Measurements from ENCODE around the gene CYP1A2. TPM values are rescaled to one million over a fixed set of nuclear protein-coding genes. Genes with fewer than 3 reads are reported as not detected.

Gene CYP1A2
- polyA plus RNA-seq, 2 donors, result 0.06 TPM; not detected in 1

DNA sequence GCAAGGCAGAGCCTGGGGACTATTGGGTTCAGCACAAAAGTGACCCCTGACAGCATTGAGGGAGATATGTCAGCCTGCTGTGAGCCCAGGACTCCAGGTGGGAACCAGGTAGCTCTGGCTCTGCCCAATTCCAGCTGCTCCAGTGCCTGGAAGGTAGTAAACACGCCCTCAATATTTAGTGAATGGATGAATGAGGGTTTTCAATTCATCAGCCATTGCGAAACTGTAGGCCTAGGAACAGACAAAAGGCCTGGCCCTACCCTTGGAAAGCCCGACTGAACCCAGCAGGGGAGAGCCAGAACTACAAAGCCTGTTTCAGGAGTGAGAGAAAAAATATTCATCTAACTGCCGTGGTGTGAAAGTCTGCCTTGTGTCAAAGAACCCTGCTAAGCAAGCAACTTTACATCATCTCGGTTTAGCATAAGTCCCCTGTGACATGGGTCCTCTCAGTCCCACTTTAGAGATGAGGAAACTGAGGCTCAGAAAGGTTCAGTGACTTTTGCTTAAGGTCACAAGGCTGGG lies 25.1 kb downstream of the CYP1A2 start:
- H3K9me3 ChIP-seq (ENCODE audit: control insufficient read depth in 2 of 2, insufficient read depth in 1 of 2, low read depth in 1 of 2, low read length in 1 of 2), result no peaks in the 10 kb centered on the region
- H3K4me1 ChIP-seq (ENCODE audit: control insufficient read depth in 2 of 2, insufficient read depth in 2 of 2, low read length in 1 of 2), result peaks cover 0 to 19% of the 10 kb centered on the region in 2 donors
- H3K36me3 ChIP-seq (ENCODE audit: control insufficient read depth in 2 of 2, insufficient read depth in 2 of 2, low read length in 1 of 2), result no peaks in the 10 kb centered on the region
- 48 to 50% methylated on average over 5 of the region's 5 CpGs for WGBS, 2 donors
- H3K27ac ChIP-seq (ENCODE audit: low read depth in 2 of 2, low read length in 1 of 2), result peak overlapping the region; percentile 88 to 97
- no peaks in the 10 kb centered on the region for H3K27me3 ChIP-seq (ENCODE audit: control insufficient read depth in 1 of 2, insufficient read depth in 2 of 2, low read length in 2 of 2)
- no peak overlapping the region for H3K4me3 ChIP-seq (ENCODE audit: low read depth in 1 of 2, low read length in 2 of 2)

DNA sequence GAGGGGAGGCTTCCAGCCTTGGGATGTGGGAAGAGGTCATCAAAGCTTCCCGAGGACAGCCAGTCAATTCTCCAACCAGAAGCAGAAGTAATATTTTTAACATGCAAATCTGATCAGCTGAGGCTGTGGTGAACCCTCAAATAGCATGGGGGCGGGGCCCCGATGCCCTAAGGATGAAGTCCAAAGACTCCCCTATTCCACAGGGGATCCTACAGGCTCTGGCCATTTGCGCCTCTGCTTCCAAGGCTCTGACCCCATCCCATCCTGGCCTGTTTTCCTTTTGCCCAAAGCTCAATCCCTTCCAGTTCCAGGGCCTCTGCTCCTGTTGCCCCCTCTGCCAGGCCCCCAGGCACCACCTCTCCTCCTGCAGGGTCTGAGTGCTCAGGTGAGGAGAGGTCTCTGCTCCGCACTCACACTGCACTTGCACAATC lies 26.5 kb downstream of the CYP1A2 start:
- Histone ChIP-seq H3K4me1 (ENCODE audit: control insufficient read depth in 2 of 2, insufficient read depth in 2 of 2, low read length in 1 of 2) (peaks cover 0 to 19% of the 10 kb centered on the region in 2 donors), H3K9me3 (ENCODE audit: control insufficient read depth in 2 of 2, insufficient read depth in 1 of 2, low read depth in 1 of 2, low read length in 1 of 2) (no peaks in the 10 kb centered on the region), H3K4me3 (ENCODE audit: low read depth in 1 of 2, low read length in 2 of 2) (no peak overlapping the region), H3K27ac (ENCODE audit: low read depth in 2 of 2, low read length in 1 of 2) (peak overlapping the region in 1 of 2 donors; percentile 65), H3K36me3 (ENCODE audit: control insufficient read depth in 2 of 2, insufficient read depth in 2 of 2, low read length in 1 of 2) (no peaks in the 10 kb centered on the region), H3K27me3 (ENCODE audit: control insufficient read depth in 1 of 2, insufficient read depth in 2 of 2, low read length in 2 of 2) (no peaks in the 10 kb centered on the region)
- WGBS, 2 donors, result 79 to 80% methylated on average over 5 of the region's 5 CpGs

DNA sequence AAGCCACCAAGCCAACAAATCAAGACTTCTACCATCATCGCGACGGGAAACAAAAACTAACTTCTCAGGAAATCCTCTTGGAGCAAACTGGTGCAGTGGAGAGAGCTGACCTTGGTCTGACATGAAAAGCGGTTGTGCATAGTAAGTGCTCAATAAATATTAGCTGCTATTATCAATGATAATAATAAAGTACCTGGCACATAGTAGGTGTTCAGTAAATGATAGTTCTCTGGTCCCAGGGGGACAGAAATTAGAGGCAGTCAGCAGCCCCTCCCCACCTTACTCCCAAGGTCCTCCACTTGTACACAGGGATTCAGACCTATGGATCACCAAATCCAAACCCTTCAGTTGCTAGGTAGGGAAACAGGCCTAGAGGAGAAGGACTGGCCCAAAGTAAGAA lies 27.2 kb downstream of the CYP1A2 start:
- Histone ChIP-seq H3K36me3 (ENCODE audit: control insufficient read depth in 2 of 2, insufficient read depth in 2 of 2, low read length in 1 of 2) (no peaks in the 10 kb centered on the region), H3K27ac (ENCODE audit: low read depth in 2 of 2, low read length in 1 of 2) (no peak overlapping the region), H3K27me3 (ENCODE audit: control insufficient read depth in 1 of 2, insufficient read depth in 2 of 2, low read length in 2 of 2) (no peaks in the 10 kb centered on the region), H3K9me3 (ENCODE audit: control insufficient read depth in 2 of 2, insufficient read depth in 1 of 2, low read depth in 1 of 2, low read length in 1 of 2) (no peaks in the 10 kb centered on the region), H3K4me3 (ENCODE audit: low read depth in 1 of 2, low read length in 2 of 2) (no peak overlapping the region), H3K4me1 (ENCODE audit: control insufficient read depth in 2 of 2, insufficient read depth in 2 of 2, low read length in 1 of 2) (peaks cover 0 to 23% of the 10 kb centered on the region in 2 donors)
- 87 to 90% methylated on average over 4 of the region's 4 CpGs for WGBS, 2 donors

DNA sequence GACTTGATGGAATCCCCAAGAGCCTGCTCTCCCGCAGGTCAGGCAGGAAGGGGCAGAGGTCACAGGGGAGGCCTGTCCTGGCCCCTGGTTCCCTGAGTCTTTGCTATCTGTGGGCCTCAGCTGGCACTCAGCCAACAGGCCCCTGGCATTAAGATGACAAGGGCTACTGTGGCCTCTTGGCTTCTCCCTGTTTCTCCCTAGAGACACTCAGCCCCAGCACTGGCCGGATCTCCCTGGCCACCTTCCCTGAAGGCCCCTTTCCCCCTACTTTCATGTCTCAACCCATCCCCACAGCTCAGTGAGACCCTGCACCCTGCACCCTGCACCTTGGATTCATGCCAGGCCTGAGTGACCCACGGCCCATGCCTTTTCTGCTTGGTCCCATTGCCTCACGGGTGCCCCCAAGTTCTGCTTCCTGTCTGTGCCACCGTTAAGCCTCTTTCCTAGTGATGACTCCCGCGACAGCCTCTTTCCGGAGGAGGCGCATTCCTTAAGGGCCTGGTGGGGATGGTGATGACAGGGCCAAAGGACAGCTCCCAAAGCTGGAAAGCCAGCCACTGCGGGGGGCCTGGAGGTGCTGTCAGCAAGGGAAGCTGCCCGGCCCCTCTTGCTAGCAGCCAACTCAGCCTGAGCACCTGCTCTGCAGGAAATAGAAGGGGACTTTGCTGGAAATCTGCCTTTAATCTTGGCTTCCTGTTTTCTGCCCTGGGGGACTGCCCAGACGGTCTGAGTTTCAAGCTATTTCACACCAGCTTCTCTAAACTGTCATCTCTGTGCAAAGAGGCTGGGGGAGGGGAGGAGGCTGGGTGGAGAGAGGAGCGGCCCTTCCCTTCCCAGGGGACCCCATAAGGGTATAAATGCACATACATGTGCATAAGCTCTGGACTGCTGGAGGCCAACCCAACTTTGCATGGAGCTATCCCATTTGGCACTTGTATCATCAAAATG lies 28.4 kb downstream of the CYP1A2 start:
- no peaks in the 10 kb centered on the region for H3K36me3 ChIP-seq (ENCODE audit: control insufficient read depth in 2 of 2, insufficient read depth in 2 of 2, low read length in 1 of 2)
- peaks cover 3 to 23% of the 10 kb centered on the region in 2 donors for H3K4me1 ChIP-seq (ENCODE audit: control insufficient read depth in 2 of 2, insufficient read depth in 2 of 2, low read length in 1 of 2)
- no peaks in the 10 kb centered on the region for H3K27me3 ChIP-seq (ENCODE audit: control insufficient read depth in 1 of 2, insufficient read depth in 2 of 2, low read length in 2 of 2)
- H3K27ac ChIP-seq (ENCODE audit: low read depth in 2 of 2, low read length in 1 of 2), result peak overlapping the region; percentile 29 to 63
- no peak overlapping the region for H3K4me3 ChIP-seq (ENCODE audit: low read depth in 1 of 2, low read length in 2 of 2)
- H3K9me3 ChIP-seq (ENCODE audit: control insufficient read depth in 2 of 2, insufficient read depth in 1 of 2, low read depth in 1 of 2, low read length in 1 of 2), result no peaks in the 10 kb centered on the region
- WGBS, 2 donors, result 41 to 42% methylated on average over 13 of the region's 13 CpGs

DNA sequence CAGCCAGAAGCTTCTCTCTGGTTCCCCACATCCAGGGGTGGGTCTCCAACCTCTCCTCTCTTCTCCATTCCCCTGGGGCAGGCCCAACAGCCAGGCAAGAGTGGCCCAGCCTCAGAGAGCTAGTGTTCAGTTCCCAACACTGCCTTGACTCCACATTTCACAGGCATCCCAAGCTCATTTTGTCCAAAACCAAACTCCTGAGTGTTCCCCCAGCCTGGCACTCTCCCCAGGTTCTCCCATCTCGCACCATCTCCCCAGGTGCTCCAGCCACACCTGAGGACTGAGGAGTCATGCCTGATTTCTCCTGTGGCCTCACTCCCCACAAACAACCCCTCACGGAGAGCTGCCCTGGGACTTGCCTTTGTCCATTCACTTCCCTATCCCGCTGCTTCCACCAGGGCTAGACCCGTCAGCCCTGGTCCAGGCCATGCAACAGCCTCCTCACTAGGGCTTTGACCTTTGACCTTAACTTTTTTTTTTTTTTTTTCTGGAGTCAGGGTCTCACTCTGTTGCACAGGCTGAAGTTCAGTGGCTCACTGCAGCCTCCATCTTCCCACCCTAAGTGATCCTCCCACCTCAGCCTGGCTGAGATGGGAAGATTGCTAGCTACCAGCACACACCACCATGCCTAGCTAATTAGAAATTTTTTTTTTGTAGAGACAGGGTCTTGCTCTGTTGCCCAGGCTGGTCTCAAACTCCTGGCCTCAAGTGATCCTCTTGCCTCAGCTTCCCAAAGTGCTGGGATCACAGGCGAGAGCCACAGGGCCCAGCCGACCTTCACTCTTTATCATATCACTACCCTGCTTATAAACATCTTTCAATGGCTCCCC lies 29.3 kb downstream of the CYP1A2 start:
- no peaks in the 10 kb centered on the region for H3K27me3 ChIP-seq (ENCODE audit: control insufficient read depth in 1 of 2, insufficient read depth in 2 of 2, low read length in 2 of 2)
- peak overlapping the region; percentile 29 to 63 for H3K27ac ChIP-seq (ENCODE audit: low read depth in 2 of 2, low read length in 1 of 2)
- H3K4me1 ChIP-seq (ENCODE audit: control insufficient read depth in 2 of 2, insufficient read depth in 2 of 2, low read length in 1 of 2), result peaks cover 3 to 19% of the 10 kb centered on the region in 2 donors

DNA sequence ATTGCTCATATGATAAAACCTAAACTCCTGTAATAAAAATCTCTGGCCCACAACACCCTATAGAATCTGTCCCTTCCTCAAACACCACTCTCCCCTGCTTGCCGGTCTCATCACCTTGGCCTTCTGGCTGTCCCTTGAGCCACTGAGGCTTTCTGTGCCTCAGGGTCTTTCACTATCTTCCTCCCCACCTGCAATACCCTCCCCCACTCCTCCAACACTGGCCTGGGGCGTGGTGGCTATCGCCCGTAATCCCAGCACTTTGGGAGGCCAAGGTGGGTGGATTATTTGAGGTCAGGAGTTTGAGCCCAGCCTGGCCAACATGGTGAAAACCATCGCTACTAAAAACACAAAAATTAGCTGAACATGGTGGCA lies 29.9 kb downstream of the CYP1A2 start:
- H3K4me3 ChIP-seq (ENCODE audit: low read depth in 1 of 2, low read length in 2 of 2), result no peak overlapping the region
- H3K4me1 ChIP-seq (ENCODE audit: control insufficient read depth in 2 of 2, insufficient read depth in 2 of 2, low read length in 1 of 2), result peaks cover 5 to 23% of the 10 kb centered on the region in 2 donors
- no peaks in the 10 kb centered on the region for H3K36me3 ChIP-seq (ENCODE audit: control insufficient read depth in 2 of 2, insufficient read depth in 2 of 2, low read length in 1 of 2)
- H3K27ac ChIP-seq (ENCODE audit: low read depth in 2 of 2, low read length in 1 of 2), result peak overlapping the region in 1 of 2 donors; percentile 20
- 90 to 92% methylated on average over 5 of the region's 5 CpGs for WGBS, 2 donors
- H3K9me3 ChIP-seq (ENCODE audit: control insufficient read depth in 2 of 2, insufficient read depth in 1 of 2, low read depth in 1 of 2, low read length in 1 of 2), result no peaks in the 10 kb centered on the region
- H3K27me3 ChIP-seq (ENCODE audit: control insufficient read depth in 1 of 2, insufficient read depth in 2 of 2, low read length in 2 of 2), result no peaks in the 10 kb centered on the region

More for the DNA sequence above, 29.3 kb downstream of the CYP1A2 start:
- Histone ChIP-seq H3K4me3 (ENCODE audit: low read depth in 1 of 2, low read length in 2 of 2) (no peak overlapping the region), H3K36me3 (ENCODE audit: control insufficient read depth in 2 of 2, insufficient read depth in 2 of 2, low read length in 1 of 2) (no peaks in the 10 kb centered on the region), H3K9me3 (ENCODE audit: control insufficient read depth in 2 of 2, insufficient read depth in 1 of 2, low read depth in 1 of 2, low read length in 1 of 2) (no peaks in the 10 kb centered on the region)
- 83 to 84% methylated on average over 6 of the region's 6 CpGs for WGBS, 2 donors

DNA sequence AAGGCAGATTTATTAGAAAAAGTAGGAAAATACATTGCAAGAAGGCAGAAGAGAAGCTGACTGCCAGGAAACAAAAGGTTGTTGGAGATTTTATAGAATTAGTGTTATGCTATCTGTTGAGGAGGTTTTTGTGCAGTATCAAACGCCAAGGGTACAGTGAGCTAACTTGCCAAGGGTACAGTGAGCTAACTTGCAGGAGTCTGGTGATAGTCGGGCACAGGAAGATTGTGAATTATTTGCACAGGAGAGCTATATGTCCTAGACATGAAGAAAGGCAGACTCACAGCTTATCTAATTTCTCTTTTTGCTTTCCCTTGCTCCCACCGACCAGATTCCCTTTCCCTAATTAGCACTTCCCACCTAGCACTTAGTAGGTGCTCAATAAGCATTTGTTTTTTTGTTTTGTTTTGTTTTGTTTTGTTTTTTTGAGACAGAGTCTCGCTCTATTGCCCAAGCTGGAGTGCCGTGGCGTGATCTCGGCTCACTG lies 30.6 kb downstream of the CYP1A2 start:
- no peaks in the 10 kb centered on the region for H3K27me3 ChIP-seq (ENCODE audit: control insufficient read depth in 1 of 2, insufficient read depth in 2 of 2, low read length in 2 of 2)
- H3K9me3 ChIP-seq (ENCODE audit: control insufficient read depth in 2 of 2, insufficient read depth in 1 of 2, low read depth in 1 of 2, low read length in 1 of 2), result no peaks in the 10 kb centered on the region
- WGBS, 2 donors, result 72 to 86% methylated on average over 7 of the region's 7 CpGs
- peak overlapping the region in 1 of 2 donors; percentile 26 for H3K27ac ChIP-seq (ENCODE audit: low read depth in 2 of 2, low read length in 1 of 2)
- no peak overlapping the region for H3K4me3 ChIP-seq (ENCODE audit: low read depth in 1 of 2, low read length in 2 of 2)
- no peaks in the 10 kb centered on the region for H3K36me3 ChIP-seq (ENCODE audit: control insufficient read depth in 2 of 2, insufficient read depth in 2 of 2, low read length in 1 of 2)
- peaks cover 10 to 28% of the 10 kb centered on the region in 2 donors for H3K4me1 ChIP-seq (ENCODE audit: control insufficient read depth in 2 of 2, insufficient read depth in 2 of 2, low read length in 1 of 2)

DNA sequence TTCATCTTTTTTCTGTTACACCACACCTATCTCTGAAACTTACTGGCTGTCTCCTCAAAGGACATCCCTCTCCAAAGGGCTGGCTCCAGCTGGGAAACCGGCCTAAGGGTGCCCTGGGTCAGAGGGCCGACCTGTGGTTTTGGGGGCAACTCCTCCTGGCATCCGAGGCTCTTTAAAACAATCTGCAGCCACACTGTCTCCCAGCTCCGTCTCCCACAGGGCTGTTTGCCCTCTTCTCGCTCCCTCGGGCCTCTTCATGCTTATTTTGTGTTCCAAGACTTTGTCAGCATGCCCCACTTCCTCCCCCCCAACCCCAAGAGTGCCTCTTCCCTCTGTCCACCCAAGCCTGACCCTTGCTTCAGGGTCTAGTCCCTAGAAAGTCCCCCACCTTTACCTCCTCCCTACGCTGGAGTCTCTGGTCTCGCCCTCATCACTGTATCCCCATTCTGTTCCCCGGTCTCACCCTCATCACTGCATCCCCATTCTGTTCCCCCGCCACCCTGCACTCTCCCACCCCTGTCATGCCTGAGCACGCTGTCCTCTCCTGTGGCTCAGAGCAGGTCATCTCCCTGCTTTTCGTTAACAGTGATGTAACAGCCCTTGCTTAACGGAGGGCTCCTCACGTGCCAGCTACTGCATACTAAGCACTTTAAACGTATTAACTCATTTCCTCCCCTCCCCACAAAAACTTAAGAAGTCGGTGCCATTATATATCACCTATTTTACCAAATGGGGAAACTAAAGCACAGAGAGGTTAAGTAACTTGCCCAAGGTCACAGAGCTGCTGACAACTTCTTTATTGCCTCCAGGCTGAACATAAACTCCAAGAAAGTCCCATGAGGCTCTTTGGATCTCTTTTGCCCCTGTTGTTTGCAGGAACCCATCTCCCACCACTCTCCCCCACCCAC lies 32.1 kb downstream of the CYP1A2 start:
- Histone ChIP-seq H3K36me3 (ENCODE audit: control insufficient read depth in 2 of 2, insufficient read depth in 2 of 2, low read length in 1 of 2) (no peaks in the 10 kb centered on the region), H3K27me3 (ENCODE audit: control insufficient read depth in 1 of 2, insufficient read depth in 2 of 2, low read length in 2 of 2) (no peaks in the 10 kb centered on the region), H3K27ac (ENCODE audit: low read depth in 2 of 2, low read length in 1 of 2) (peak overlapping the region; percentile 67 to 91), H3K4me3 (ENCODE audit: low read depth in 1 of 2, low read length in 2 of 2) (peak overlapping the region; percentile 46 to 97), H3K9me3 (ENCODE audit: control insufficient read depth in 2 of 2, insufficient read depth in 1 of 2, low read depth in 1 of 2, low read length in 1 of 2) (no peaks in the 10 kb centered on the region), H3K4me1 (ENCODE audit: control insufficient read depth in 2 of 2, insufficient read depth in 2 of 2, low read length in 1 of 2) (peaks cover 14 to 35% of the 10 kb centered on the region in 2 donors)
- 40 to 41% methylated on average over 16 of the region's 16 CpGs for WGBS, 2 donors
